Gastrocnemius medialis (tissue), 4 donors: ENCODE data around the gene CEBPZ.

Experiments used
- POLR2A ChIP-seq, 2 donors: fragments of 450-650 bp; IDR thresholded peaks; one replicate each; pipeline ENCODE4 v1.6.1; 2017; ENCODE audit warnings: antibody characterized with exemption in 2 of 2, mild to moderate bottlenecking in 2 of 2, moderate library complexity in 2 of 2
- TF ChIP-seq, protein P1 (sequence below), 5 experiments: fragments of 450-650 bp in 3 of 5; fragments of 200-600 bp in 2 of 5; sonication (generic) in 2 of 5; IDR thresholded peaks in 4 of 5; conservative IDR thresholded peaks in 1 of 5; 1 replicate in 4 of 5; 2 replicates in 1 of 5; pipeline ENCODE4 v1.5.1; 2016 to 2019; ENCODE audit warnings: antibody characterized with exemption in 5 of 5, mild to moderate bottlenecking in 3 of 5, moderate library complexity in 3 of 5

DNA sequence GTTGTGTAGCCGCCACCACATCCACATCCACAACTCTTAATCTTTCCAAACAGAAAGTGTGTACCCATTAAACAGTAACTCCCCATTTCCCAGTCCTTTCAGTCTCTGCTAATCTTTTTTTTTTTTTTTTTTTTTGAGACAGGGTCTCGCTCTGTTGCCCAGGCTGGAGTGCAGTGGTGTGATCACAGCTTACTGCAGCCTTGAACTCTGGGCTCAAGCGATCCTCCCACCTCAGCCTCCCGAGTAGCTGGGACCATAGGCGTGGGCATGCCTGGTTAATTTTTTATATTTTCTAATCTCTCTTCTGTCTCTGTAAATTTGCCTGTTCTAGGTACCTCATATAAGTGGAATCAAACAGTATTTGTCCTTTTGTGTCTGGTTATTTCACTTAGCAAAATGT lies 78.2 kb downstream of the CEBPZ start:
- TF ChIP-seq POLR2A (IDR thresholded peaks at IDR 0.05), result no peak
- TF ChIP-seq, protein P1, sequence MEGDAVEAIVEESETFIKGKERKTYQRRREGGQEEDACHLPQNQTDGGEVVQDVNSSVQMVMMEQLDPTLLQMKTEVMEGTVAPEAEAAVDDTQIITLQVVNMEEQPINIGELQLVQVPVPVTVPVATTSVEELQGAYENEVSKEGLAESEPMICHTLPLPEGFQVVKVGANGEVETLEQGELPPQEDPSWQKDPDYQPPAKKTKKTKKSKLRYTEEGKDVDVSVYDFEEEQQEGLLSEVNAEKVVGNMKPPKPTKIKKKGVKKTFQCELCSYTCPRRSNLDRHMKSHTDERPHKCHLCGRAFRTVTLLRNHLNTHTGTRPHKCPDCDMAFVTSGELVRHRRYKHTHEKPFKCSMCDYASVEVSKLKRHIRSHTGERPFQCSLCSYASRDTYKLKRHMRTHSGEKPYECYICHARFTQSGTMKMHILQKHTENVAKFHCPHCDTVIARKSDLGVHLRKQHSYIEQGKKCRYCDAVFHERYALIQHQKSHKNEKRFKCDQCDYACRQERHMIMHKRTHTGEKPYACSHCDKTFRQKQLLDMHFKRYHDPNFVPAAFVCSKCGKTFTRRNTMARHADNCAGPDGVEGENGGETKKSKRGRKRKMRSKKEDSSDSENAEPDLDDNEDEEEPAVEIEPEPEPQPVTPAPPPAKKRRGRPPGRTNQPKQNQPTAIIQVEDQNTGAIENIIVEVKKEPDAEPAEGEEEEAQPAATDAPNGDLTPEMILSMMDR (IDR thresholded peaks at IDR 0.05 in 4 of 5, conservative IDR thresholded peaks at IDR 0.05 in 1 of 5), result no peak
